ENCODE results near the gene METTL16. TPM values are rescaled to one million over a fixed set of nuclear protein-coding genes. Genes with fewer than 3 reads are reported as not detected.

Gene METTL16
- polyA plus RNA-seq, 1 donor (not counting 4 experiments of a cell fraction or from before 2014, with no cell fraction given) = 16.6 TPM

- Histone ChIP-seq H3K36me3 (ENCODE audit: control insufficient read depth in 2 of 2, extremely low read depth in 1 of 2, insufficient read depth in 2 of 2, low read length in 2 of 2) (peaks cover 5 to 15% of the 10 kb centered on the region in 2 experiments), H3K4me1 (ENCODE audit: control insufficient read depth, extremely low read depth, insufficient read depth, low read length) (peaks cover 2% of the 10 kb centered on the region), H3K27ac (ENCODE audit: control insufficient read depth, insufficient read depth, low read length) (no peak overlapping the region), H3K27me3 (ENCODE audit: control insufficient read depth, extremely low read depth, insufficient read depth, low read length) (no peaks in the 10 kb centered on the region), H3K79me2 (ENCODE audit: control insufficient read depth, insufficient read depth, low read length) (no peaks in the 10 kb centered on the region), H3K4me2 (ENCODE audit: control insufficient read depth, extremely low read depth, insufficient read depth, low read depth, low read length) (no peak overlapping the region), H2AFZ (ENCODE audit: control insufficient read depth, low read length) (no peak overlapping the region), H3K9ac (ENCODE audit: control insufficient read depth, extremely low read depth, insufficient read depth, low read length) (no peak overlapping the region), H3K4me3 (ENCODE audit: control insufficient read depth in 2 of 3, extremely low read depth in 1 of 3, insufficient read depth in 2 of 3, low read depth in 1 of 3, low read length in 3 of 3) (no peak overlapping the region), H3K9me3 (ENCODE audit: control insufficient read depth, low read depth, low read length) (no peaks in the 10 kb centered on the region), H4K20me1 (ENCODE audit: control insufficient read depth, extremely low read depth, insufficient read depth, low read length) (no peaks in the 10 kb centered on the region), H3K9me1 (ENCODE audit: control insufficient read depth, extremely low read depth, insufficient read depth, low read length) (no peaks in the 10 kb centered on the region)
- DNase-seq (ENCODE audit: low read depth, low spot score) (no peak), FAIRE-seq (no peak)
- no peak for TF ChIP-seq CTCF (optimal IDR thresholded peaks at IDR 0.05 in 1 of 3, IDR thresholded peaks at IDR 0.05 in 1 of 3, conservative IDR thresholded peaks at IDR 0.05 in 1 of 3; ENCODE audit: extremely low read depth in 1 of 3, insufficient read depth in 2 of 3, low read length in 3 of 3)
- no peak for TF ChIP-seq EZH2 (IDR thresholded peaks at IDR 0.05; ENCODE audit: low read length)
- dilution Hi-C loops (cut with MboI; ENCODE audit: extremely low pct_ligation_motif_present, low sequenced_read_pairs) = no loop called here
Observed at GRCh38 chr17:2456475-2456874, 55.2 kb downstream of the METTL16 start.

GRCh38 chr17:2455956-2456355 lies 55.7 kb downstream of the METTL16 start:
- Histone ChIP-seq H3K9me1 (ENCODE audit: control insufficient read depth, extremely low read depth, insufficient read depth, low read length) (no peaks in the 10 kb centered on the region), H3K36me3 (ENCODE audit: control insufficient read depth in 2 of 2, extremely low read depth in 1 of 2, insufficient read depth in 2 of 2, low read length in 2 of 2) (peaks cover 5 to 15% of the 10 kb centered on the region in 2 experiments), H4K20me1 (ENCODE audit: control insufficient read depth, extremely low read depth, insufficient read depth, low read length) (no peaks in the 10 kb centered on the region), H3K4me3 (ENCODE audit: control insufficient read depth in 2 of 3, extremely low read depth in 1 of 3, insufficient read depth in 2 of 3, low read depth in 1 of 3, low read length in 3 of 3) (no peak overlapping the region), H3K27me3 (ENCODE audit: control insufficient read depth, extremely low read depth, insufficient read depth, low read length) (no peaks in the 10 kb centered on the region), H3K9ac (ENCODE audit: control insufficient read depth, extremely low read depth, insufficient read depth, low read length) (no peak overlapping the region), H3K4me1 (ENCODE audit: control insufficient read depth, extremely low read depth, insufficient read depth, low read length) (peaks cover 2% of the 10 kb centered on the region), H3K27ac (ENCODE audit: control insufficient read depth, insufficient read depth, low read length) (no peak overlapping the region), H3K4me2 (ENCODE audit: control insufficient read depth, extremely low read depth, insufficient read depth, low read depth, low read length) (no peak overlapping the region), H3K79me2 (ENCODE audit: control insufficient read depth, insufficient read depth, low read length) (no peaks in the 10 kb centered on the region), H3K9me3 (ENCODE audit: control insufficient read depth, low read depth, low read length) (no peaks in the 10 kb centered on the region), H2AFZ (ENCODE audit: control insufficient read depth, low read length) (no peak overlapping the region)
- dilution Hi-C loops (cut with MboI; ENCODE audit: extremely low pct_ligation_motif_present, low sequenced_read_pairs) = no loop called here
- TF ChIP-seq CTCF (optimal IDR thresholded peaks at IDR 0.05 in 1 of 3, IDR thresholded peaks at IDR 0.05 in 1 of 3, conservative IDR thresholded peaks at IDR 0.05 in 1 of 3; ENCODE audit: extremely low read depth in 1 of 3, insufficient read depth in 2 of 3, low read length in 3 of 3) = no peak
- no peak for TF ChIP-seq EZH2 (IDR thresholded peaks at IDR 0.05; ENCODE audit: low read length)
- no peak for DNase-seq (ENCODE audit: low read depth, low spot score)
- FAIRE-seq = no peak
